ENCODE data around the gene DACT2. TPM values are rescaled to one million over a fixed set of nuclear protein-coding genes. Genes with fewer than 3 reads are reported as not detected.

DACT2 gene
- total RNA-seq, 2 experiments from 2014 or later = 0.10 TPM; not detected in 1

- Mint-ChIP-seq H3K27me3 (no peaks in the 10 kb centered on the region), H3K9me3 (no peaks in the 10 kb centered on the region), H3K27ac (no peak overlapping the region), H3K4me1 (no peaks in the 10 kb centered on the region), H3K36me3 (ENCODE audit: low read depth) (no peaks in the 10 kb centered on the region), H3K4me3 (no peak overlapping the region)
- ChIA-PET POLR2A (no interaction called here), CTCF (no interaction called here)
- no peak for DNase-seq
Observed at GRCh38 chr6:168264593-168265335, 54.8 kb downstream of the DACT2 start.

GRCh38 chr6:168263351-168263905 is 56.1 kb downstream of the DACT2 start:
- DNase-seq = no peak
- Mint-ChIP-seq H3K27me3 (no peaks in the 10 kb centered on the region), H3K9me3 (no peaks in the 10 kb centered on the region), H3K4me3 (no peak overlapping the region), H3K36me3 (ENCODE audit: low read depth) (no peaks in the 10 kb centered on the region), H3K27ac (no peak overlapping the region), H3K4me1 (no peaks in the 10 kb centered on the region)
- POLR2A ChIA-PET = no interaction called here
- CTCF ChIA-PET = no interaction called here

GRCh38 chr6:168261234-168261633 is 58.3 kb downstream of the DACT2 start:
- H3K4me3 Mint-ChIP-seq = no peak overlapping the region
- POLR2A ChIA-PET = no interaction called here
- no peaks in the 10 kb centered on the region for H3K9me3 Mint-ChIP-seq
- H3K27me3 Mint-ChIP-seq = no peaks in the 10 kb centered on the region
- CTCF ChIA-PET = no interaction called here
- H3K36me3 Mint-ChIP-seq (ENCODE audit: low read depth) = no peaks in the 10 kb centered on the region
- H3K4me1 Mint-ChIP-seq = no peaks in the 10 kb centered on the region
- DNase-seq = no peak
- H3K27ac Mint-ChIP-seq = no peak overlapping the region

- ChIA-PET POLR2A (no interaction called here), CTCF (no interaction called here)
Observed at GRCh38 chr6:168260420-168260987, 59.1 kb downstream of the DACT2 start.

DNA sequence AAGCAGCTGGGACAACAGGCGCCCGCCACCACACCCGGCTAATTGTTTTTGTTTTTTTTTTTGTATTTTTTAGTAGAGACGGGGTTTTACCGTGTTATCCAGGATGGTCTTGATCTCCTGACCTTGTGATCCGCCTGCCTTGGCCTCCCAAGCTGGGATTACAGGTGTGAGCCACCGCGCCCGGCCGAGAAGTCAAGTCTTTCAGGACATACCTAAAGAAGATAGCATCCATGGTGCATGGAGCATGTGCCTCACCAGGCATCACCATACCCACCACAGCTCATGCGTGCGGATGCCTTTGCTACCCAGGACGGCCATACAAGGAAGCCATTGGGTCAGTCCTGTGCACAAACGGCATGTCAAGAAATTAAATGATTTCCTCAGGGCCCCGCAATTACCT is 60.8 kb downstream of the DACT2 start:
- Mint-ChIP-seq H3K36me3 (ENCODE audit: low read depth) (no peaks in the 10 kb centered on the region), H3K27me3 (no peaks in the 10 kb centered on the region), H3K4me1 (no peaks in the 10 kb centered on the region), H3K4me3 (no peak overlapping the region), H3K9me3 (peaks cover 5% of the 10 kb centered on the region), H3K27ac (no peak overlapping the region)
- no peak for DNase-seq
- CTCF ChIA-PET = no interaction called here
- POLR2A ChIA-PET = no interaction called here

More at GRCh38 chr6:168260420-168260987, 59.1 kb downstream of the DACT2 start:
- Mint-ChIP-seq H3K36me3 (ENCODE audit: low read depth) (no peaks in the 10 kb centered on the region), H3K4me1 (no peaks in the 10 kb centered on the region), H3K27me3 (no peaks in the 10 kb centered on the region), H3K4me3 (no peak overlapping the region), H3K27ac (no peak overlapping the region), H3K9me3 (no peaks in the 10 kb centered on the region)
- DNase-seq = no peak

DNA sequence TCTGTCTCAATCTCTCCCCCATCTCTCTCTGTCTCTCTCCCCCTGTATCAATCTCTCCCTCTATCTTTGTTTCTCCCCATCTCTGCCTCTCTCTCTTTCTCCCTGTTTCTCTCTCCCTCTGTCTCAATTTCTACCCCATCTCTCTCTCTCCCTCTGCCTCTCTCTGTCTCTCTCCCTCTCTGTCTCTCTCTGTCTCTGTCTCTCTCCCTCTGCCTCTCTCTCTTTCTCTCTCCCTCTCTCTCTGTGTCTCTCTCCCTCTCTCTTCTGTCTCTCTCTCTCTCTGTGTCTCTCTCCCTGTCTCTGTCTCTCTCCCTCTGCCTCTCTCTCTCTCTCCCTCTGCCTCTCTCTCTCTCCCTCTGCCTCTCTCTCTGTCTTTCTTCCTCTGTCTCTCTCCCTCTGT is 62.6 kb downstream of the DACT2 start:
- H3K4me1 Mint-ChIP-seq = no peaks in the 10 kb centered on the region
- H3K36me3 Mint-ChIP-seq (ENCODE audit: low read depth) = no peaks in the 10 kb centered on the region
- H3K4me3 Mint-ChIP-seq = no peak overlapping the region
- H3K9me3 Mint-ChIP-seq = peaks cover 5% of the 10 kb centered on the region
- ChIA-PET POLR2A (no interaction called here), CTCF (no interaction called here)
- H3K27ac Mint-ChIP-seq = no peak overlapping the region
- DNase-seq = no peak
- H3K27me3 Mint-ChIP-seq = no peaks in the 10 kb centered on the region

Other genes with a start within 250 kb of the DACT2 start
- not detected for gene FRMD1, start 240.6 kb downstream of the DACT2 start, total RNA-seq
- gene SMOC2, start 121.4 kb upstream of the DACT2 start, total RNA-seq = not detected

All from activated CD4-positive, alpha-beta T cell treated with anti-CD3 and anti-CD28 coated beads, Interleukin-2, amount 10 ng/mL, durations not matched to agents 7 days and 5 days (primary cell).